Measurements from ENCODE around the gene AGAP6.
"Not testable (repeated sequence)": the region's sequence is repeated elsewhere in the genome, so short reads cannot be mapped to it uniquely, and the experiment has no call there.

The AGAP6 gene

DNA sequence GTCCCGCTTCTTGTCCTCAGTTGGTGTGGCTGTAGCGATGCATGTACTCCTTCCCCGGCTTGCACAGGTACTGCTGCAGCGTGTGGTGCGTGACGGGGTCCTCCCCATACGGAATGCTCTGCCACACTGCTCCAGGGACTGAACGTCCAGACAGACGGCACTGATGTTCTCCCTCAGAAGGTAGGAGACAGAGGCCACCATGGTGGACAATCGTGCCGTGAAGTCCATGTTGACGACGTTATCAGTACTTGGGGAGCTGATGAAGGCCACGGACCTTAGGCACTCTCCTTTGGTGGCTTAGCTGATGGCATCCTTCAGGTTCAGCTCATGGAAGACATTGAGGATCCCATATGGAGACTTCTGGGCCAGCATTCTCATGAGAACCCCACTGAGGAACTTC lies 37.4 kb downstream of the AGAP6 start:
- DNase-seq, result no peak

DNA sequence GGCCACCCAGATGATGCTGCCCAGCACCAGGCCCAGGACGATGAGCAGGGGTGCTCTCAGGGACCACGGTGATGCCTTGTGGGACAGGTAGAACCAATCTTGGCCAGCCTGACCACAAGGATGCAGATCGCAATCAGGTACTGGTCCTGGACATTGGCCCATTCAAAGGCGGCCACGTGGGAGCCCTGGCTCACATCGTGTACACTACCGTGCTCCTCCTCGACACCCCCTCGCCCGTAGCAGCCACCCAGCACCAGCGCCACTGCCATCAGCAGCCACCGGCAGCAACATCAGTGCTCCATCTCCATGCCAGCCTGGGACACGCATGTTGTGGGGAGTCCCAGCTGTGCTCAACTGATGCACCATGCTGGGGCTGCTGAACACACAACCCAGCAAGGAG lies 39.0 kb downstream of the AGAP6 start:
- DNase-seq, result no peak

DNA sequence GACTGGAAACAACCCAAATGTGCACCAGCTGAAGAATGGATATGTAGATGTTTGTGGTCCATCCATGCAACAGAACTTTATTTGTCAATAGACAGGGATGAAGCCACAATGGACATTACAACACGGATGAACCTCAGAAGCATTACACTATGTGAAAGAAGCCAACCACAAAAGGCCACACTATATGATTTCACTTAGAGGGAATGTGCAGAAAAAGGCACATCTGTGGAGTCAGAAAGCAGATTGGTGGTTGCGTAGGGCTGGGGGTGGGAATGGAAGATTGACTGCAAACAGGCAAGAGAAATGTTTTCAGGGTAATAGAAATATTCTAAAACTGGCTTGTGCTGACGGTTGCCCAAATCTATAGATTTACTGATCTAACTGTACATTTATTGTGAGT lies 45.3 kb downstream of the AGAP6 start:
- no peak for DNase-seq

DNA sequence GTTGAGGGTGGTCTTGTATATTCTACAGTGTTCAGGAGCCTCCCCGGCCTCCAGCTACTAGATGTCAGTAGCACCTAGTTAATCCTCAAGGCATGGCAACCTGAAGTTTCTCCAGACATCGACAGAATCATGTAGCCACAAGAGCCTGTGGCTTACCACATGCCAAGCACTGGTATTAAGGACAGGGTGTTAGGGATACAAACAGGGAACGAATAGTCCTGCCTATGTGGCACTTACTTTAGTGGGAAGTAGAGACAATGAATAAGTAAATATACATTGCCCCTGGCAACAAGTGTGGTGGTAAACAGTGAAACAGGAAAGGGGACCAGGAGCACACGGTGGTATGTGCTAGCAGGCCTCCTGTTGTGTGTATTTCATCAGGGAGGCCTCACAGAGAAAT lies 47.1 kb downstream of the AGAP6 start:
- DNase-seq, result not testable (repeated sequence)

DNA sequence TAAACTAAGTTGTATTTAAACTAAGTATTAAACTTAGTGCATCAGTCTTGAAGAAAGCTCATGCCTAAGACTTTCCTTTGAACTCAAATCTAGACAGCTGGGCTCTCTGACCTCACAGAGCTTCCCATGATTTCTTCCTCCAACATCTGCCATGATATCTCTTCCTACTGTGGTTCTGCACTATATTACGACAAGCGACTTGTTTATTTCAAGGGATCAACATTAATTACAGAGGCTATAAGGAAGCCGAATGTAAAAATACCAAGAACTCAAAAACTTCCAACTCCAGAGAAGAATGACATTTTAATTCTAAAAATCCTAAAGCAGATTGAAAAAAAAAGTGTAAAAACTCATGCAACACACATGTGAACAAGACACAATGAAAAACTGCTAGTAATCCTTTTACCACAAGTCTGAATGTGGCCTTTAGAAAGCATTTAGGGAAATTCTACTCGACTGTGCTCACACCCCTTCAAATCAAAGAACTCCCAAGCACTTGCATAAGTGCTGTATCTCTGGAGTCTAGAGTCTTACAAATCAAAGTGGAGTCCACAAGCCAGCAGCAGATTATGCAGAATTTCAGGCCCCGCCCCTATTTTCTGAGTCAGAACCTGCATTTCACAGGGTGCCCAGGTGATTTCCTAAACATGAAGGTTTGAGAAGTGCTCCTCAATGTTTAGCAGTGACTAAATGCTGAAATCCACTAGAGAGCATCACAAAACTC lies 56.9 kb downstream of the AGAP6 start:
- DNase-seq, result no peak

DNA sequence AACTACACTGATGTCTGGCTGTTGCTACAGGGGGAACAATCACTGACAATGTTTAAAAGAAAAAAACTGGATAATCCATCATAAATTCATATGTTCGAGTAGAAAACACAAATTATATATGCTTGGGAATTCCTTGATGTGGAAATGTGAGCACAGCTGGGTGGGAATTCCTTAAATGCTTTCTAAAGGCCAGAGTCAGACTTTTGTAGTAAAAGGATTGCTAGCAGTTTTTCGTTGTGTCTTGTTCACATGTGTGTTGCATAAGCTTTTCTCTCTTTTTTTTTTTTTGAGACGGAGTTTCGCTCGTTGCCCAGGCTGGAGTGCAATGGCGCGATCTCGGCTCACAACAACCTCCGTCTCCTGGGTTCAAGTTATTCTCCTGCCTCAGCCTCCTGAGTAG lies 58.3 kb downstream of the AGAP6 start:
- DNase-seq, result not testable (repeated sequence)

DNA sequence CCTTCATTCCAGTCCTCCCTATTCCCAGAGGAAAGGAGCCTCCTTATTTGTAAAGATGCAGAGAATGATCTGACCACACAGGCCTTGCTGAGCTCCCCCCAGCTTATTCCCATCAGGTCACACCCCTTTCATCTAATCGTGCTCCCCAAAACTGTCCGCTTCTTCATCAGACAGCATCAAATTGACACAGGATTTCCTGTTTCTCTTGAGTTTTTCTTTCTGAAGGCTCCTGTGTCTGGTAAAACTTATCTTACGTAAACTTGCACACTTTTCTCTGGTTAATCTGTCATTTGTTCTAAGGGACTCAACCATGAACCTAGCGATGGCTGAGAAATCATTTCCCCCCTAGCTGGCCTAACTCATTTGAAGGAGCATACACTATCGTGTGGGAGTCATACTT lies 59.4 kb downstream of the AGAP6 start:
- DNase-seq, result not testable (repeated sequence)

DNA sequence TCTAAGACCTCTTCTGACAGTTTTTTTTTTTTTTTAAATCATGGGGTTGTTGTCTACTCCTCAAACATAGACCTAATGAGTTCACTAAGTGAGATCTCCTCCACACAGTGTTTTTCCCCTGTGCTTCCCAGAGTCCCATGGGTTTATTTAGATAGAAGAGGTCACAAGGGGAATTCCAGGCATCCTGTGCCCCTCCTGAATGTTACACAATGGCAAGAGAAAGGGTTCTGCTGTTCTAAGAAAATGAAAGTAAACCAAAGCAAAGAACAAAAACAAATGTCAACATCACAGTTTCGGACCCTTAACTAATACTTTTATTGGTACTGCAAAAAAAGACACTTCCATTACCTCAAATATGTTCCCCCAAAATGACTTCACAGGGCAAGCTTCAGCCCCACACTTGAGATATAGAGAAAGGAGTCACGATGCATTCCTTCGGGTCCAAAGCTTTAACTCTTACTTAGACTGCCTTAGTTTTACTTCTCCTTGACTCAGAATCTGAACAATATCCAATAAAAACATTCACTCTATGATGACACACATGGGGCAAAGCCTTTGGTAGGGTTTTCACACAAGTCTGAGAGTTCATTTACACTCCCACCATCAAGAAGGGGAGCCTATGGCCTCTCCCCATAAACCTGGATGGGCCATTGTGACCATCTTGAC lies 63.9 kb downstream of the AGAP6 start:
- DNase-seq, result not testable (repeated sequence)

DNA sequence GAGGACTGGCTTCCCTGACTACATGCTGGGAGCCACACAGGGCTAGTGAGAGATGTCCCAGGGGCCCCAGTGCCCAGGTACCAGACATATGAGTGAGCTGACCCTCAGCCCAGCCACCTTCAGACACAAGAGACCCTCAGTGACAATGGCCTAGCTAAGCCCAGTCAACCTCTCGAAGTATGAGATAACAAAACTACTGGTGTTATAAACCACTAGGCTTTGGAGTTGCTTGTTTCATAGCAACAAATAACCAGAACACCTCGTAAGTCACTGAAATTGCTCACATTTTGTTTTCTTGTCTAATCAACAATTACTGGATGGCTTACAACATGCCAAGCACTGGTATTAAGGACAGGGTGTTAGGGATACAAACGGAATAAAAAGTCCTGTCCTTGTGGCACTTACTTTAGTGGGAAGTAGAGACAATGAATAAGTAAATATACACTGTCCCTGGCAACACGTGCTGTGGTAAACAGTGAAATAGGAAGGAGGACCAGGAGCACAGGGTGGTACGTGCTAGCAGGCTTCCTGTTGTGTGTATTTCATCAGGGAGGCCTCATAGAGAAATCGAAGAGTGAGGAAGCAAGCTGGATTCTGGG lies 64.7 kb downstream of the AGAP6 start:
- DNase-seq, result not testable (repeated sequence)

DNA sequence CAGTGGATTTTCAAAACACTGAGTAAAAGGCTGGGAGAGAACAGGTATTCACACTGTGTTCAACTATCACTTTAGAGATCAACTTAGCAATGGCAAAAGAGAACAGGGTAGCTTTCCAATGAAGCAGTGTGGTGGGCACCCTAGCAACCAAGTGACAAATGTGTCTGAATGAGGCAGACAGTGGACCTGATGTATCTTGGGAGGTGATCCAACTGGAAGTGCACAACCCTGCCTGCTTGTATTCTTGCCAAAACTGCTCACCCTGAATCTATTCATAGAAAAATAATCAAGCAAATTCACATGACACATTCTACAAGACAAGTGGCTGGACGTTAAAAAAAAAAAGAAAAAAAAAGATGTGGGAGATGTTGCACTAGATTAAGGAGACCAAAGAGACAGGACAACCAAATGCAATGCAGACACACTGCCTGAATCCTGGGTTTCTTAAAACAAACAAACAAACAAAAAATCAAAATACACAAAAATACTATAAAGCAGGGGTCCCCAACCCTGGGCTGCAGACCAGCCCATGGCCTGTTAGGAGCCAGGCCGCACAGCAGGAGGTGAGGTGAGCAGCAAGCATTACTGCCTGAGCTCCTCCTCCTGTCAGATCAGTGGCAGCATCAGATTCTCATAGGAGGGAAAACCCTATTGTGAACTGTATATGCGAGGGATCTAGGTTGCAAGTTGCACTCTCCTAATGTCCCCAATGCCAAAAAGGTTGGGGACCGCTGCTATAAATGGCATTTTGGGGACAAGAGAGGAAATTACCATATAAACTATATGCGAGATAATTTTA lies 67.5 kb downstream of the AGAP6 start:
- DNase-seq, result not testable (repeated sequence)

DNA sequence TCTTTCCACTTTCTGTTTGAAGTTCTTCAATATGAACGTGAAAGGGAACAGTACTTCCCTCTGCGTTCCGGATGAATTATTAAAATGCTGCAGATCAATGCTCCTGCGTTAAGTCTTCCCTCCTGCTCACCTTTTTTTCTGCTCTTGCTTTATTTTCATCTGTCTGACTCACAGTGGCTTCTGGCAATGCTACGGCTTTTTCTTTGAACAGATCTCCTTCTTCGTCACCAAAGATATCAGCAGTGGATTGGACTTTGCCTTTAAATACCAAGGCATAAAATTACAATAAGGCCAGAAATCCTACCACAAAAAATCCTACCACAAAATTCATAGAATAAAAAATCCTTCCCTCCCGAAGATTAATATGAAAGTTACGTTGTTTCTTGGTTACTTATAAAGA lies 68.4 kb downstream of the AGAP6 start:
- not testable (repeated sequence) for DNase-seq

DNA sequence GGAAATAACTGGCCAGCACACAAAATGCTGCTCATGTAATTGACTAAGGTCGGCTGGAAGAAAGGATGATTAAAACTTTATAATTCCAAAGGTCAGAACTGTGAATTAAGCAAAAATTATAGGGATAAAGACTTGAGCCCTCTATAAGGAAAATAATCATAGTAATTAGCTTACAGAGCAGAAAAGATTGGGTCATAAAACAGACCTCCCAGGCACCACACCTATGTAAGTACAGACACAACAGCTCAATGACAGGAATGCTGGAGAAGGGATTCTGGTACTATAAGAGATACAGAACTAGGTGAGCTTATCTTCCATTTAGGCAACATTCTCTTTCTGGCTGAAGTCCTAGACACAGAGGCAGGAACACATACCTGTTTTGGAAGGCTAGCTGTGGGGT lies 70.5 kb downstream of the AGAP6 start:
- not testable (repeated sequence) for DNase-seq

DNA sequence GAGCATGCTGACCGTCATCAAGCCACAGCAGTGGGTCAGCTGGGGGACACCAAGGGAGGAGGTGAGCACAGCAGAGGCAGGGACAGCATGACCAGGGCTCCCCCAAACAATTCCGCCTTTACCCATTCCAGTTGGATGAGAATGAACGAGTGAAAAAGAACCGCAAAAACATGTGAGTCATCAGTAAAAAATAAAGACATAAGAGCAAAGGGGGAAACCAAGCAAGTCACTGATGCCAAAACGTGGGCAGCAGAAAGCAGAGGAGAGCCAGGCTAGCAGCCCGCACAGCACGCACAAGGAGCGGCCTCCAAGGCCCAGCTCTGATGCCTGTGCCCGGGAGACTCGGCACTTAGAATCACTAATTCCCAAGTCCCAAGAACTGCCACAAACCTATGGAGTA lies 71.7 kb downstream of the AGAP6 start:
- not testable (repeated sequence) for DNase-seq

All from stimulated activated CD4-positive, alpha-beta T cell treated with anti-CD3 and anti-CD28 coated beads, Interleukin-1b, Interleukin-23, amount 100 ng/mL, for 48 hours (primary cell).